Brain pericyte (primary cell): ENCODE data around the gene MMEL1.

Experiments
- DNase-seq: peaks from one replicate; pipeline ENCODE4 v3.0.0-alpha.2; 2012; ENCODE audit warnings: low read depth, low spot score

MMEL1 gene

DNA sequence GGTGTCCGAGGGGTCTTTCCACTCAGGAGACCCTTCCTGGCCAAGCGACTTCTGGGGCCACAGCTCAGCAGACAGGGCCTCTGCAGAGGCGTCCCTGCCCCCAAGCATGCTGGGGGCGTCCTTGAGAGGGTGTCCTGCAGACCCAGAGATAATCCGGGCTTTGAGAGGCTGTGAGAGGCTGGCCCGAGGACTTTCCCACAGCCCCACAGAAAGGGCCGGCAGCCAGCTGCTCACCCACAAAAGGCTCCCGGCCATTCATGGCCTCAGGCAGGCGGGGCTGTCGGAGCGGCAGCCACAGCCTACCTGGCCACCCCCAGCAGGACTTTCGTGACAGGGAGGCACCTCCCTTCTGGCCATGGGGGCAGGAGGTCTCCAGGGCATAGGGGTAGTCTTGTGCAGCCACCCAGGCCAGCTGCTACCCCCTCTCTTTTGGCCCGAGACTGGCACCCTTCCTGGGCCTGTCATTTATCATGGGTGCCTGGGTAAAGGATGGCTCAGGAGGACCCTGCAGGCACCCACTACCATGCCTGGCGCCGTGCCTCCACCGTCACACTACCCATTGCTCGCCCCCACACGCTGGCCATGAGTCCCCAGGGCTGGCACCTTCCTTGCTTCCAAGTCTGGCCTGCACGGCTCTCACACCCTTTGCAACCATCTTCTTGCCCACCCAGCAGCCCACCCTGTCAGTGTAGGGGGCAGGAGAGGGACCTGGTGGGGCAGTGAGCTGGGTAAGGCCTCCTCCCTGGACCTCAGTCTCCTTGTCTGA is 87.8 kb downstream of the MMEL1 start:
- no peak for DNase-seq

DNA sequence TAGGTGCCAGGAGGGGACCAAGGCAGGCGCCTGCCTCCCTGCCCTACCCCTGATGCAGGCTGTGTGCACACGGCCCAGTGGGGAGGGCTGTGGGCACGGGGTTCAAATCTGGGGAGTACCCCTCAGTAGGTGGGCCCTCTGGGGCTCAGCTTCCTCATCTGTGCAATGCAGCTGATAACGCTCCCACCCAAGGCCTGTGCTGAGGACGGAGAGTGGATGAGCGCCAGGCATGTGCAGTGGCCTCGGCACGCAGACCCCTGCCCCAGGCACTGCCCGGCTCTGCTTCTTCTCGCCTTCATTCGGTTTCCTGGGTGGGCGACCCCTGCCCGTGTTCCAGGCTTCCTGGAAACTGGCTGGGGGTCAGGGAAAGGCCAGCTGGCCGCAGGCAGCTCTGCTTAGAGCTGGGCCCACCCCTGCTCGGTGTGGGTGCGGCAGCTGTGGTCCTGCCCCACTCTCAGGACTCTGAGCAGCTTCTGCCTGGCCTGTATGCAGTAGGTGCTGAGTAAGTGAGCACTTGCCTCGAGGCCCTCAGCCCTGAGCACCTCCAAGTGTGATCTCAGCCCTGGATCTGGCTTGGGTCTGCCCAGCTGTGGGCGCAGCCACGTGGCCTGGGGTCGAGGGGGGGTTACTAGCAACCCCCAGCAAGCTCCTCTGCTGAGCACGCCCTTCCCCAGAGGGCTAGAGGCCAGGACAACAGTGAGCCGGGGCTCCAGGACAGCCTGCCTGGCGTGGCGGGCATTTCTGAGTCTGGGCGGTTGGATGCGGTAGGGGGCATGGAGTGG is 88.5 kb downstream of the MMEL1 start:
- no peak for DNase-seq

- peak; percentile 69 for DNase-seq
Observed at GRCh38 chr1:2543543-2544092, 89.2 kb downstream of the MMEL1 start.

GRCh38 chr1:2542246-2542915 is 90.4 kb downstream of the MMEL1 start:
- no peak for DNase-seq

DNA sequence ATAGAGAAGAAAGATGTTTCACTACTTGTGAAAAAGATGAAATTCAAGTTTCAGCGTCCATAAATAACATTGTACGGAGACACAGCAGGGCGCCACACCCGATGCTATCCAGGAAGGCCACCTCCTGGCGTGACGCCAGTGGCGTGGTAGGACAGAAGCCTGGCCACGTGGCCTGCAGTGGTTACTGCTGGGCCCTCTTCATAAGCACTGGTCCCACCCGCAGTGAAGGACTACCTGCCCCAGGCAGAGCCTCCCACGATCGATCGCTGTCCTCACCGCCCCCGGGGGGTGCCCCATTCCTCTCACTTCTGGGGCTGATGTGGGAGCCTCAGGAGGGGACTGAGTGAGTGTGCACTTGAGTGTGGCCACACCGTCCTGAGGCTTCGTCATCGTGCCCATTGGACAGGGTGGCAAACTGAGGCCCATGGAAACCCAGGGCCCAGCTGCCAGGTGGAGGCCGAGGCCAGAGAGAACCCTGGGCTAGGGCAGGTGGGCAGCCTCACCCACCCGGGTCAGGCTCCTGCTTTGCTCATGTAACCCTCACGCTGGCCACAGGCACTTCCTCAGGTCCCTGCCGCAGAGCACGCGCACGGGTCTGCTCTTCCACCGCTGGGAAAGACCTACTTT is 91.1 kb downstream of the MMEL1 start:
- DNase-seq, result no peak

DNA sequence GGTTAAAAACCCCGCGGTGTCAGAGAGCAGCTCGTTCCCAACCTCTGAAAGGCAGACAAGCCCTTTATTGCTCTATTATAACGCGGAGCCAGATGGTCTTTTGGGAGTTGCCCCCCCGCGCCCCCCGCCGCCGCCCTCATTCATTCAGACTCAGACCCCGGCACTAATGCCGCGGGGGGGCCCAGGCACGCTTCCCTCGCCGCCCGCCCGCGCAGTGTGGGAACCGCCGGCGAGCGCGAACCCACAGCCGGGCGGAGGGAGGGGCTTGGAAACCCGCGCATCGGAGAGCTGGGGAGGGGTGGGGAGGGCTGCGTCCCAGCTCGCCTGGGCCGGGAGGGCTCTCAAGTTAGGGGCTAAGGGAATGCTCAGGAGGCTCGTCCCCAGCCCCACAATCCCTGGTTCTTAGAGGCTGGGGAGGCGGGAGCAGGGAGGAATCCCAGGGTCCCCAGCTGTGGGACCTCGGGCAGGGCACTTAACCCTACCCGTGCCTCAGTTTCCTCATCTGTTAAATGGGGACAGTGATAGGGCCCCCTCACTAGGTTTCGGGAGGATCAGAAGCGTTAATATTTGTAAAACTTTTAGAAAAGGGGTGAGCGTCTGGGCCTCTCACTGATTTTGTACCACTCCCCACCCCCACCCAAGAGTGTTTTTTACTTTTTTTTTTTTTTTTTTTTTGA is 91.9 kb downstream of the MMEL1 start:
- DNase-seq, result no peak
